OCI-LY3 (cell line): ENCODE results near the gene IMPACT.

Experiments
- EZH2phosphoT487 ChIP-seq: fragments of 200-600 bp; shearing (Covaris generic); IDR thresholded peaks from 2 replicates; pipeline ENCODE4 v1.6.1; 2018; ENCODE audit warnings: antibody characterized with exemption, mixed run types, low read depth
- TF ChIP-seq, protein P1 (sequence below): fragments of 200-600, 300-600 bp; sonication (generic); IDR thresholded peaks from 2 replicates; pipeline ENCODE4 v1.5.1; 2014; ENCODE audit warnings: antibody characterized with exemption, low read length, low read depth

DNA sequence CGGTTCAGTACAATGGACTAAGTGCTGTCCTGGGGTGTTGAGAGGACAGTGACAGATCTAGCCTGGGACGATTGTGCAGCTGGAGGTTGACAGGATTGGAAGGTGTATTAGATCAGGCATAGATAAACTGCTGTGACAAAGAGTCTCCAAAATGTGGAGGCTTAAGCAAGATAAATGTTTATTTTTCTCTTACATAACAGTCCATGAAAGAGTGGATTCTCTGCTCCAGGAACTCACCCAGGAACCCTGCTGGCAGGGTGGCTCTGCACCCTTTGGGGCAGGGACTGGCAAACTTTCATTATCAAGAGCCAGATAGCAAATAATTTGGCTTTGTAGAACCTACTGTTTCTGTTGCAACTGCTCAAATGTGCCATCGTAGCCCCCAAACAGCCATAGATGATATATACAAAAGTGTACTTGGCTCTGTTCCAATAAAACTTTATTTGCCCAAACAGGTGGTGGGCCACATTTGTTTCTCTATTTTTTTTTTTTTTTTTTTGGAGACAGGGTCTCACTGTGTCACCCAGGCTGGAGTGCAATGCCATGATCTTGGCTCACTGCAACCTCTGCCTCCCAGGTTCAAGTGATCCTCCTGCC lies 43.6 kb downstream of the IMPACT start:
- TF ChIP-seq, protein P1, sequence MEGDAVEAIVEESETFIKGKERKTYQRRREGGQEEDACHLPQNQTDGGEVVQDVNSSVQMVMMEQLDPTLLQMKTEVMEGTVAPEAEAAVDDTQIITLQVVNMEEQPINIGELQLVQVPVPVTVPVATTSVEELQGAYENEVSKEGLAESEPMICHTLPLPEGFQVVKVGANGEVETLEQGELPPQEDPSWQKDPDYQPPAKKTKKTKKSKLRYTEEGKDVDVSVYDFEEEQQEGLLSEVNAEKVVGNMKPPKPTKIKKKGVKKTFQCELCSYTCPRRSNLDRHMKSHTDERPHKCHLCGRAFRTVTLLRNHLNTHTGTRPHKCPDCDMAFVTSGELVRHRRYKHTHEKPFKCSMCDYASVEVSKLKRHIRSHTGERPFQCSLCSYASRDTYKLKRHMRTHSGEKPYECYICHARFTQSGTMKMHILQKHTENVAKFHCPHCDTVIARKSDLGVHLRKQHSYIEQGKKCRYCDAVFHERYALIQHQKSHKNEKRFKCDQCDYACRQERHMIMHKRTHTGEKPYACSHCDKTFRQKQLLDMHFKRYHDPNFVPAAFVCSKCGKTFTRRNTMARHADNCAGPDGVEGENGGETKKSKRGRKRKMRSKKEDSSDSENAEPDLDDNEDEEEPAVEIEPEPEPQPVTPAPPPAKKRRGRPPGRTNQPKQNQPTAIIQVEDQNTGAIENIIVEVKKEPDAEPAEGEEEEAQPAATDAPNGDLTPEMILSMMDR: no peak
- TF ChIP-seq EZH2phosphoT487: no peak
